AG09309 (cell line): ENCODE measurements around the gene ARL14.

Experiments used
- DNase-seq: peaks from one replicate; pipeline ENCODE4 v3.0.0-alpha.2; 2010; ENCODE audit warnings: low read depth
- H3K4me3 ChIP-seq: 2 replicates; pipeline ENCODE4 v1.5.1; 2011; ENCODE audit warnings: mild to moderate bottlenecking, low read depth, low read length, moderate library complexity; ENCODE audit not compliant: control insufficient read depth
- CTCF ChIP-seq: IDR thresholded peaks from 2 replicates; pipeline ENCODE4 v1.5.1; 2011; ENCODE audit warnings: mild to moderate bottlenecking, low read depth, low read length, inconsistent platforms; ENCODE audit not compliant: insufficient read depth, control insufficient read depth; ENCODE audit errors: missing control alignments

ARL14 gene

GRCh38 chr3:160685144-160685766, 8.3 kb downstream of the ARL14 start:
- DNase-seq, result no peak
- TF ChIP-seq CTCF, result peak; percentile 45
- no peak overlapping the region for H3K4me3 ChIP-seq

DNA sequence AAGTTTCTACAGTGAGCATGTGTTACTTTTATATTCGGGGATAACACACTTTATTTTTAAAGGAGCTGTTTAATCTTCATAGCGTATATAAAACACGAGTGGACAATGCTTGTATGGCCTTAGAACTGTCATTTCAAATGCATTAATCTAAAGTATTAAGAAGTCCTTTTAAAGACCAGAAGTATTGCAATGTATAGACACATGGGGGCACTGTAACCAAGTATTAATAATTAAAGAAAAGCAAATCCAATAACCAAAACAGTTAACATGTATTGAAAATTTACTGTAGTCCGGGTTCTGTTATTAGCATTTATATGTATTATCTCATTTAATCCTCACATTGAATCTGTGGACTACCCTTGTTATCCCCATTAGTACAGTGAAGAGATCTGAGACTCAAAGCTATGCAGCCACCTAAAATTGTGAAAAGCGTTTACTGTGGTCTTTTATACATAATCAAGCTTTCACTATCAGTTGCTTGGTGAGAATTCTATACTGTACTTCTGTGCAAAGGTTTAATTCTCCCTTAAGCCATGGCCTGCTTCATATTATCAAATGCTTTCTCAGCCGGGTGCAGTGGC, 10.1 kb downstream of the ARL14 start:
- no peak overlapping the region for H3K4me3 ChIP-seq
- no peak for DNase-seq
- TF ChIP-seq CTCF, result peak; percentile 21

DNA sequence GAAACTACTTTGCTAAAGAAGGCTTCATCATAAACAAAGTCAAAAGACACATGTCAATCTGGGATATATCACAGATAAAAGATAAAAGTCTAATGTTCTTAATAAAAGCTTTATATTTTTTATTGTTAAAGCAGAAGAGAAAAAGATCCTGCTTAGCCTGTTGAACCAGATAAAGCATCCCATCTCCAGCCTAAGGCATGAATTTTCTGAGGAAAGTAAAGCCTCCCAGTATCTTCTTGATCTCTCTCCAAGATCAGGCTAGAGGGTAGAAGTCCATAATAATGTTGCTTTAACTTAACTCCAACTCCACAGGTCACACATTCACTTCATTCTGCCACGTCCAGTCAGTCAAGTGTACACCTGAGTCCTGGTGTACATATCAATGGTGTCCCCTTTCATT, 14.2 kb downstream of the ARL14 start:
- TF ChIP-seq CTCF, result no peak
- no peak for DNase-seq
- no peak overlapping the region for H3K4me3 ChIP-seq

- TF ChIP-seq CTCF, result no peak
- no peak overlapping the region for H3K4me3 ChIP-seq
- no peak for DNase-seq
Measured at GRCh38 chr3:160691962-160692361, 15.0 kb downstream of the ARL14 start.

DNA sequence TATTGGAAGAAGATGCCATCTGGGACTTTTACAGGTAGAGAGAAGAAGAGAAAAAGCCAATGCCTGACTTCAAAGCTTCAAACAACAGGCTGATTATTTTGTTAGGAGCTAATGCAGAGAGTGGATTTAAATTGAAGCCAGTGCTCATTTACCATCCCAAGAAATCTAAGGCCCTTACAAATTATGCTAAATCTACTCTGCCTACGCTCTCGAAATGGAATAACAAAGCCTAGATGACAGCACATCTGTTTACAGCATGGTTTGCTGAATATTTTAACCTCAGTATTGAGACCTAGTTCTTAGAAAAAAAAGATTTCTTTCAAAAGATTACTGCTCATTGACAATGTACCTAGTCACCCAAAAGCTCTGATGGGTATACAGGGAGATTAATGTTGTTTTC, 16.2 kb downstream of the ARL14 start:
- no peak for TF ChIP-seq CTCF
- DNase-seq, result no peak
- H3K4me3 ChIP-seq, result no peak overlapping the region

DNA sequence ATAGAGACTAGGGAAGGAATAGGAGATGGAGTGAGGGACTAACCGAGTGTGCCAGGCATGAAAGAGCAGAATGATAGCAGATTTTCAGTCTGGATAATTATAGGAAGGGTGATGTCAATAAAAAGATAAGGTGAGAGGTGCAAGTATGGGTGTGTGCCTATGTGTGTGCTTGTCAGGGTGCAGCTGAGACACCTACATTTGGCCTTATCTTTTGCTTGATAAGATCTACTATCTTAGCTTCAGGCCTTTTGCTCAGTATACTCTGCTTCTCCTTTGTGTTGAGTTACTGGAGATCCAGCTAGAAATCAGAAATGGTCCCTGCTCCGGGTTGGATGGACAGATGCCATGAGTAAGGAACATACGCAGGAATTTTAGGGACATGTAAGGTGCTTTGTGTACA, 17.4 kb downstream of the ARL14 start:
- H3K4me3 ChIP-seq, result no peak overlapping the region
- no peak for TF ChIP-seq CTCF
- DNase-seq, result no peak
